Left renal cortex interstitium (tissue), 4 donors: ENCODE measurements around the gene EFNA3. TPM values are rescaled to one million over a fixed set of nuclear protein-coding genes. Genes with fewer than 3 reads are reported as not detected.
A peak's percentile ranks its signal among the peaks of the same experiment; 100 is the strongest.

ENCODE experiments used
- DNase-seq, 4 donors: peaks; one replicate each; pipeline ENCODE4 v3.0.0-alpha.2; 2013; ENCODE audit warnings: low read depth in 4 of 4, low spot score in 2 of 4, missing footprints in 1 of 4
- polyA plus RNA-seq, 4 donors: library from polyadenylated mRNA; unstranded; fragments of 120-200 nt; gene quantifications; one replicate each; pipeline ENCODE4 v1.2.1, GENCODE V29; 2013; ENCODE audit not compliant: insufficient read length in 4 of 4

The EFNA3 gene
- polyA plus RNA-seq, 4 donors: 4.9 to 9.4 (median 6.7) TPM

DNA sequence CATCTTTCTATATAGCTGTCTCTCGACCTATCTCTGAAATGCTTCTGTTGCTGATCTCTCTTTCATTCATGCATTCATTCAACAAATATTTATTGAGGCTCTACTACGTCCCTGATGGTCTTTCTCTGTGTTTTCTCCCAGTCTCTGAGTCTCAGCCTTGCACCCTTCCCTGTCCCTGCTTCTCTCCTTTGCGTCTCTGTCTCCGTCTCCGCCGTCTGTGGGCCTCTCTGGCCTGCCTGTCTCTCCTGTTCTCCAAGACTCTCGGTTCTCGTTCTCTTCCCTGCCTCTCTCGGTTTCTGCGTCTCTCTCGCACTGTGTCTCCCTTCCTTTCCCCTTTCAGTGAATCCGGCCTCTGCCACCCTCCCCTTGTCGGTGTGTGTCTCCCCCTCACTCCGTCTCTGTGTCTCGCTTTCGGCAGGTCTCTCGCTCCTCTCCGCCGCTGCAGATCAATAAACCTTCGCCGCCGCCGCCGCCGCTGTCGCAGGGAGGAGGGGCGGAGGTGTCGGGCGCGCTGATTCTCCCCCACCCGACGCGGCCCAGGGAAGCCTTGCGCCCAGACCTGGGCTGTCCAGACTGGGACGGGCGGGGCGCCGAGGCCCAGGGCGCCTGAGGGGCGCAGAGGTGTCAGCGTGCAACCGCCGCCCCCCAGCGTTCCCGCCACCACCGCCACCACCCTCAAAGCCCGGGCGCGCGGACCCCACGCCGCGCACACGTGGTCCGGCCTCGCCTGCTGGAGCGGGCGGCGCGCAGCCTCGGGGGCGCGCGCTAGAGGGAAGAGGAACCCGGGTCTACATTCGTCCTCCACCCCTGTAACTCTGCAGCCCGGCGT lies 3.0 kb downstream of the EFNA3 start:
- no peak for DNase-seq

DNA sequence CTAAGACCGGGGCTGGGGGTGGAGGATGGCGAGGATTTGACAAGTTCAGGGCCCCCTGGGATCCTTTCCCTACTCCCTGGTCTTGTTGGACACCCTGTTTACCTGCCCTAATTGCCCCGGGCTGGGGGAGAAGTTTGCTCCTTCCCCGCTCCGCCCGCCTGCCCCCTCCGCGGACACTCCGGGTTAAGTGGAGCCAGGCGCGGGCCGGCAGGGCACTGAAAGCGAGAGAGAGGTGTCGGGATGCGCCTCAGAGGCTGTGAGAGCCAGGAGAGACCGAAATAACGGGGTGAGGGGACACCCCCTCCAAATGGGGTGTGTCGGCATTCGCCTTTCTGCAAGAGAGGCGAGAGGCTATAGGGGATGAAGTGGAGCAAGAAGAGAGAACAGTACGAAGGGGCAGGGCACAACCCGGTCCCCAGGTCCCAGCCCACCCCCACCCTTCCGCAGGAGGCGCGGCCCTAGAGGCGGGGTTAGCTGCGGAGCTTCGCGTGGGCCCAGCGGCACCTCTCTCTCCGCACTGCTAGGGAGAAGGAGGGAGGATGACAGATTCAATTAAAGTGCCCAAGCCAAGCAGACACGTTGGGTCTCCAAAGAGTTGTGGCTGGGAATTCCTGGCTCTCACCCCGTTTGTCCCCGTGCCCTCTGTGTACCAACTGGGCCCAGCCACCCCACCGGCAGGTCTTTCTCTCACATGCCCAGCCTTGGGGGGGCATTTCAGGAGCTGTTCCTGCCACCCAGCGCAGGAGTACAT lies 3.8 kb downstream of the EFNA3 start:
- DNase-seq: no peak

DNA sequence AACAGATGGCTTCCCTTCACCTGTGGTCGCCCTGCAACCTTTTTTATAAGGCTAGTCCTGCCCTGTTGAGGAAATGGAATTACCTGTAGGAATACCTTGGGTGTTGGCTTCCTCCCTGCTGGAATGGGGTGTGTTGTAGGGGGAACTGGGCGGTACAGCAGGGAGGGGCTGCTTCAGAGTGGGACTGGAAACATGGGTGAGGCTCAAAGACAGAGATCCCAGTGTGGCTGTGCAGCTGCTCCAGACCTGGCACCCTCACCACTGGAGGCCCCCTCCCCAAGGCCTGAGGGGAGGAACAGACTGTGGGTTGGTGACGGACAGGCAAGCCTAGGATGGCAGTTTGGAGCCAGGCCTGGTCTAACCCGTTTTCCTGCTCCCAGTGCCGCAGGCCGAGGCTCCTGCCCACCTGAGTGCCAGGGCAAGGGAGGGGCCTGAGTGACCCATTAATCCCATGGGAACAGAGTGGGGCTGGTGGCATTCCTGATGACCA lies 4.5 kb downstream of the EFNA3 start:
- no peak for DNase-seq

DNA sequence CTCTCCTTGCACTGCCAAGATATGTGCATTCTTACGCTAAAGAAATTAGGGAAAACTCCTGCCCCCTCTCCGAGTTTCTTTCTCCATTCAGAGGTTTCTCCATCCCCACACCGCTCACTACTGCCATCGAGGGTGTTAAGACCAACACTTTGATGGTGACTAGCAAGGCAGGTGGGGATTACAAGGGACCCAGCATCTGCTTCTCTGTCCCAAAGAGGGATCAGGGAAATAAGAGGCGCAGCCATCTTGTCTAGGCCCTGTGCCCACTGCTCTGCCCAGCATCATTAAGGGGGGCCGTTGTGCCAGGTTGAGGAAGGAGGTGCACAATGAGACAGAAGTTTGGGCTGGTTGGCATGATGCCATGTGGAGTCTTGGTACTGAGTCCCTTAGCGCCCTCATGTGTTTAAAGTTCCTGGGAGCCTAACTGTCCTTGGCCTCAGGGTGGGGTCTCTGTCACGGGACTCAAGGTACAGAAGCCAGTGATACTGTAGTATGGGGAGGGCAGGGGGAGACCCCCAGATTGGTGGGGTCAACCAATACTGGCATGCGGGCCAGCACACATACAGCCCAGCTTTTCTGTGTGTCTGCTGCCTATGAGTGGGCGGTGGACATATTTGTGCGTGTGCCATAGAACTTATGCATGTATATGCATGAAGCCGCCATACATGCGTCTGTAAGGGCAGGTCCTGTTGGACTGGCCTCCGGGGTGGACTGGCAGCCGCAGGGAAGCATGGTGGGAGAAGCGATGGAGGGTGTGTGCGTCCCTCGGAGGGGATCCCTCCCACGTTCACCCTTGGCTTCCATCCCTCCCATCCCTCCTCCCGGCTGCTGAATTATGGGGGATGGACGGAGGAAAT lies 5.5 kb downstream of the EFNA3 start:
- no peak for DNase-seq

DNA sequence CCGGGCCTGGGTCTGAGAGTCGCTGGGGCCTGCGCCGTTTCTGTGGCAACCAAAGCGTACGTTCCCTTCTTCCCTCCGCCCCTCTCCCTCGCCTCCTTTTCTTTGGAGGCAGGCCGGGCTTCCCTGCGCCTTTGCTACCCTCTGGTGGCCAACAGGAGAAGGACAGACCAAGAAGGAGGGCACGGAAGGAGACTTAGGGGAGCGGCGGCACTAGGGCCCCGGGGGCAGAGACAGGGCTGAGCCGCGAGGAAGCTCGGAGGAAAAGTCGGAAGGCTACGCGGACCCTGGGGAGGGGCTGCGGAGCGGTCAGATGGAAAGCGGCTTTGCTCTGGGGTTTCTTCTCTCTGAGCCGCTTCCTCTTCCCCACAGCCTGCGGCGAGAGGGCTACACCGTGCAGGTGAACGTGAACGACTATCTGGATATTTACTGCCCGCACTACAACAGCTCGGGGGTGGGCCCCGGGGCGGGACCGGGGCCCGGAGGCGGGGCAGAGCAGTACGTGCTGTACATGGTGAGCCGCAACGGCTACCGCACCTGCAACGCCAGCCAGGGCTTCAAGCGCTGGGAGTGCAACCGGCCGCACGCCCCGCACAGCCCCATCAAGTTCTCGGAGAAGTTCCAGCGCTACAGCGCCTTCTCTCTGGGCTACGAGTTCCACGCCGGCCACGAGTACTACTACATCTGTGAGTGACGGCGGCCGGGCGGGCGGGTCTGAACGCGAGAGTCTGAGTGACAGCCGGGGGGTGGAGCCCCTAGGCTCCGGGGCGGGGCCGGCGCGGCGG lies 6.3 kb downstream of the EFNA3 start:
- DNase-seq: peak; percentile 92 to 99 (median 96)

DNA sequence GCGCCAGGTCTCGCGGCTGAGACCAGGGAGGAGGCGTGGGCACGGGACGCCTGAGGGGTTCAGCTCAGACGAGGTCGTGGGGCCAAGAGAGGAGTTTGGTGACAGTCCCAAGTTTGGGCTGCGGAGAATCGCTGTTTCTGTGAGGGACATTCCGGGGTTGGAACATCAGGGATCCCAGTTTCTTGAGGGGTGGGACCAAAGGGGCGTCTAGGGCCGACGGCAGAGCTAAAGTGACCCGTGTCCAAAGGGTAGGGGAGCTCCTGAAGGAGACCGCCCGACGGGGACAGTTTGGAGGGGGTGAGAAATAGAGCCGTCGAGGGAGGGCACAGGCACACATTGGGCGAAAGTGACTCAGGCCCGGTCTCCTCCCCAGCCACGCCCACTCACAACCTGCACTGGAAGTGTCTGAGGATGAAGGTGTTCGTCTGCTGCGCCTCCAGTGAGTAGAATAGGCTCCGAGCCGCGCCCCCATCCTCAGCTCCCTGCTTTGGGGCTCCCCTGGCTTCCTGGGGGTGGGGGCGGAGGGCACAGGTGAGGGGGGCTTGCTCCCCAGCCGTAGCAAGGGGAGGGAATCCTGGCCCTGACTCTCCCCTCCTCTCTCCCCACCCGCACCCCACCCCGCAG lies 7.0 kb downstream of the EFNA3 start:
- no peak for DNase-seq

DNA sequence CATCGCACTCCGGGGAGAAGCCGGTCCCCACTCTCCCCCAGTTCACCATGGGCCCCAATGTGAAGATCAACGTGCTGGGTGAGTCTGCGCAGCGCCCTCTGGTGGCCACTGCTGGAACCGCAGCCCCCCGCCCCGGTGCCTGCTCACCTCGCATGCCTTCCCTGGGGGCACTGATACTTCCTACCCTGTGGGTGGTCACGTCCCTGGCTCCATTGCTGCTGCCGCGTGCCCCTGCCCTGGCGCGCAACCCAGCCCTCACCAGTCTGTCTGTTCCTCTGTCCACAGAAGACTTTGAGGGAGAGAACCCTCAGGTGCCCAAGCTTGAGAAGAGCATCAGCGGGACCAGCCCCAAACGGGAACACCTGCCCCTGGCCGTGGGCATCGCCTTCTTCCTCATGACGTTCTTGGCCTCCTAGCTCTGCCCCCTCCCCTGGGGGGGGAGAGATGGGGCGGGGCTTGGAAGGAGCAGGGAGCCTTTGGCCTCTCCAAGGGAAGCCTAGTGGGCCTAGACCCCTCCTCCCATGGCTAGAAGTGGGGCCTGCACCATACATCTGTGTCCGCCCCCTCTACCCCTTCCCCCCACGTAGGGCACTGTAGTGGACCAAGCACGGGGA lies 7.6 kb downstream of the EFNA3 start:
- no peak for DNase-seq

DNA sequence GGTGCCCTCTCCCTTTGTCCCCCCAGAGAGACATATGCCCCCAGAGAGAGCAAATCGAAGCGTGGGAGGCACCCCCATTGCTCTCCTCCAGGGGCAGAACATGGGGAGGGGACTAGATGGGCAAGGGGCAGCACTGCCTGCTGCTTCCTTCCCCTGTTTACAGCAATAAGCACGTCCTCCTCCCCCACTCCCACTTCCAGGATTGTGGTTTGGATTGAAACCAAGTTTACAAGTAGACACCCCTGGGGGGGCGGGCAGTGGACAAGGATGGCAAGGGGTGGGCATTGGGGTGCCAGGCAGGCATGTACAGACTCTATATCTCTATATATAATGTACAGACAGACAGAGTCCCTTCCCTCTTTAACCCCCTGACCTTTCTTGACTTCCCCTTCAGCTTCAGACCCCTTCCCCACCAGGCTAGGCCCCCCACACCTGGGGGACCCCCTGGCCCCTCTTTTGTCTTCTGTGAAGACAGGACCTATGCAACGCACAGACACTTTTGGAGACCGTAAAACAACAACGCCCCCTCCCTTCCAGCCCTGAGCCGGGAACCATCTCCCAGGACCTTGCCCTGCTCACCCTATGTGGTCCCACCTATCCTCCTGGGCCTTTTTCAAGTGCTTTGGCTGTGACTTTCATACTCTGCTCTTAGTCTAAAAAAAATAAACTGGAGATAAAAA lies 8.4 kb downstream of the EFNA3 start:
- DNase-seq: no peak

DNA sequence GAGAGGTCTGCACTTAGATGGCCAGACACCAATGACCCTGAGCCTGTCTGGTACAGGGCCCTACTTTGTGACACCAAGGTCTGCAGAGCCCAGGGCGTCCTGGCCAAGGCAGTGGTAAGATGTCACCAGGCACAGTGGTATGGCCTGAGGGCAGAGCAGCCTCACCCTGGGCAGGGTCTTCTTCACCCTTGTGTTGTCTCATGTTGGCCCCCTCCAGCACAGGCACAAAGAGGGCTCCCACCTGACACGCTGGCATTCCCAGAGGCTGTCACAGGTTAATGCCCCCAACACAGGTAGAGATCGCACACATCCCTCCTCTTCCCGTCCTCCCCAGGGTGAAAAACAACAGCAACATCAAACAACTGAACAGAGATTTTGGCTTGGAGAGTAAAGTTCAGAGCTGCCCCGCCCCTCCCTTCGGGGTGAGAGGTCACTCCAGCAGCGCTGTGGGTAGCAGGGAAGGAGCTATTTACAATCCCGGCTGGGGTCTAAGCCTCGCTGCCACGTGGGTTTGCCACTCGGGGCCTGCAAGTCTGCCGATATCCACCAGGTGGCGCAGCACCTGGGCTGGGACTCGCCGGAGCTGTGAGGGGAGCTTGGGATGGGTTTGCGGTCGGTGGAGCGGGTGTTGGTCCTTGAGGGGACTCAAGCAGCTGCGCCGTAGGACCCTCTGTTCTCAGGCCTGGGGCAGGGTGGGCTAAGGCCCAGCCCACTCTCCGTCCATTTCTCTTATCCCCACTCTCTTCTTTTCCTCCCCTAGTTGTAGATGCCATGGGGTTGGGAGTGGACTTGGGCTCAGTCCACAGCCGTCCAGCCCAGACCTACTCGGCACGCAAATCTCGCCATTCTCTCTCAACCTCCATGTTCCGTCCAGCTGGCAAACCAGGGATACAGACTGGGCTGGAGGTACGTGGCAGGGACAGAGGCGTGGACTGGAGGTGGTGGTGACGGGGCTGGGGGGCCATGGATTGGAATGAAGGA lies 12.7 kb downstream of the EFNA3 start:
- no peak for DNase-seq

DNA sequence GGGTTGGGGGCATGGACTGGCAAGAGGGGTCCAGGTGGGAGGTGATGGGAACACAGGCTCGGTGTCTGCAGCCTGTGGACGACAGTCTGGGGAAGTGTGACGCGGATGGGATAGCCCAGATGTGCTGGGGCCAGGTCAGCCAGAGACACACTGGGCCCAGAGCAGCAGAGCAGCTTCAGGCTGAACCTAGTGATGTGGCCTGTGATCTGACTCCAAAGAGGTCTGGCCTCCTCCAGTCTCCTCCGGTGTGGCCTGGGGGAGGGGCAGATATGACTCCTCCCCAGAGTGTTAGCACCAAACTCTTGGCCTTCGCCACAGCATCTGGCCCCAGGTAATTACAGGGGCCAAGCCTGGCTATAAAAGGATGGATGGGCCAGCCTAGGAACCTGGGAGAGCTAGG lies 13.5 kb downstream of the EFNA3 start:
- no peak for DNase-seq

DNA sequence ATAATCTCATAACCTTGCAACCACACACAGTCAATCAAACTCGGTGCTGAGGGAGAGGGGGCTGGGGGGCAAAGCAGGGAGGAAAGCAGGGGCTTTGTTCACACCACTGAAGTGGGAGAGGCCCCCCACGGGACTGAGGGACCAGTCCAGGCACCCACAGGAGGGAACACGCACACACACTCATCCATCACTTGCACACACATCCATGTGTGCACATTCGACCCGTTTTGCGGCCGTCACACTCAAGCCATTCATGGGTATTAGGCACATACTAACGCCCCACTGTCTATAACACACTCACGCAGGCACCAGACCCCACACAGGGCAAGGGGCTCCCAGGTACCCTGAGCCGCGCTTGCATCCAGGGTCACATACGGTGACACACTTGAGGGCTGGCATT lies 14.0 kb downstream of the EFNA3 start:
- no peak for DNase-seq

DNA sequence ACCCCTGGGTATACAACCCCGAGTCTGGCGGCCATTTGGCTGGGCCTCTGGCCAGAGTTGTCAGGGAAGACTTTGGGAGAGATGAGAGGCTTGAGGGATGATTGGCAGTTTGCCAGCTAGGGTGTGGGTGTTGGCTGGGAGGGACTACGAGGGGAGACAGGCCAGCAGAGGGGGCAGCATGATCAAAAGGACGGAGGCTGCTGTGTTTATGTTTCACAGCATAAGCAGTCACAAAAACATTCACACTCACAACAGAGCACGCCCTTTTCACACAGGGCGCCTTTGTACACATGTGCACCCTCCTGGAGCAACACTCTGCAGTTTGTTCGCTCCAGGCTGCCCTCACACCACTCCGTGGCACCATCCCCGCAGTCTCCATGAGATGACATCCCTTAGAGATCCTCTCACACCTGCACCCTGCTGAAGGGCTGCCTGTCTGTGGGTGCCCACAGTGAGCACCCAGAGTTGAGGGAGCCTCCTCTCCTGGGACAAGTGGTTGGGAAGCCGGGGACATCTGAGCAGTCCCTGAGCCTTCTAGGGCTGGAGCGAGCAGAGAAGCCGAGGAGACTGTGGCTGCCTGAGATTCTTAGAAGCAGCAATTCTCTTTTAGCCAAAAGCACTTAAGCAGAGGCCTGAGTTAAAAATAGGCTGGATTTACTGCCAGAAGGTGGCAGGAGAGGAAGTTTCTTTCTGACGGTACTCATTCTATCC lies 15.4 kb downstream of the EFNA3 start:
- no peak for DNase-seq

DNA sequence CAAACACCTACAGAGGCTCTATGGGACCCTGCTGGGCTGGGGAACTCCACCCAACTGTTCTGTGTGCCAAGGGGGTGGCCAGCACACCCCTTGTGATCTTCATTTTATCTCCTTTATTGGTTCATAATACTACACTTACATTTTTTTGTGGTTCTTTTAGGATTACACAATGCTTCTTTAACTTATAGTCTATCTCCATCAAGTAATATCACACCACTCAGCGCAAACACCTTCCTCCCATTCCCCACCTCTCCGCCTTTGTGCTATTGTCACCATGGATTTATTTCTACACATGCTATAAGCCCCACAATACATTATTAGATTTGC lies 15.9 kb downstream of the EFNA3 start:
- no peak for DNase-seq

DNA sequence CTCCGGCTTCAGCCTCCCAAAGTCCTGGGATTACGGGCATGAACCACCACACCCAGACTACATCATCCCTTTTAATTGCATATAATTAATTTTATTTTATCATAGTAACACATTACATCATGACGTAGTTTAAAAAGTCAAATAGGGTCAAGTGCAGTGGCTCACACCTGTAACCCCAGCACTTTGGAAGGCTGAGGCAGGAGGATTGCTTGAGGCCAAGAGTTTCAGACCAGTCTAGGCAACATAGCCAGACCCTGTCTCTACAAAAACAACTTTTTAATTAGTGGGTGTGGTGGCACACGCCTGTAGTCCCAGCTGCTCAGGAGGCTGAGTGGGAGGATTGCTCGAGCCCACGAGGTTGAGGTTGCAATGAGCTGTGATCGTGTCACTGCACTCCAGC lies 20.7 kb downstream of the EFNA3 start:
- no peak for DNase-seq

DNA sequence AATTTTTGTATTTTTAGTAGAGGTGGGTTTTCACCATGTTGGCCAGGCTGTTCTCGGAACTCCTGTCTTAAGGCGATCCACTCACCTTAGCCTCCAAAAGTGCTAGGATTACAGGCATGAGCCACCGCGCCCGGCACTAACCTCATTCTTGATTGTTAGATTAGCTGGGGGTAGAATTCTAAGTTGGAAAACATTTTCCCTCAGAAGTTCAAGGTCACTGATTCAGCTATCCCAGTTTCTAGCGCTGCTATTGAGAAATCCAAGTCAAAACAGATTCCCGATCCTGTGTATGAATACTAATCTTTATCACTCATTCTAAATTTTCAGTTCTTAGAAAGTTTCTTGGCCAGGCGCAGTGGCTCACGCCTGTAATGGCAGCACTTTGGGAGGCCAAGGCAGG lies 24.7 kb downstream of the EFNA3 start:
- no peak for DNase-seq

DNA sequence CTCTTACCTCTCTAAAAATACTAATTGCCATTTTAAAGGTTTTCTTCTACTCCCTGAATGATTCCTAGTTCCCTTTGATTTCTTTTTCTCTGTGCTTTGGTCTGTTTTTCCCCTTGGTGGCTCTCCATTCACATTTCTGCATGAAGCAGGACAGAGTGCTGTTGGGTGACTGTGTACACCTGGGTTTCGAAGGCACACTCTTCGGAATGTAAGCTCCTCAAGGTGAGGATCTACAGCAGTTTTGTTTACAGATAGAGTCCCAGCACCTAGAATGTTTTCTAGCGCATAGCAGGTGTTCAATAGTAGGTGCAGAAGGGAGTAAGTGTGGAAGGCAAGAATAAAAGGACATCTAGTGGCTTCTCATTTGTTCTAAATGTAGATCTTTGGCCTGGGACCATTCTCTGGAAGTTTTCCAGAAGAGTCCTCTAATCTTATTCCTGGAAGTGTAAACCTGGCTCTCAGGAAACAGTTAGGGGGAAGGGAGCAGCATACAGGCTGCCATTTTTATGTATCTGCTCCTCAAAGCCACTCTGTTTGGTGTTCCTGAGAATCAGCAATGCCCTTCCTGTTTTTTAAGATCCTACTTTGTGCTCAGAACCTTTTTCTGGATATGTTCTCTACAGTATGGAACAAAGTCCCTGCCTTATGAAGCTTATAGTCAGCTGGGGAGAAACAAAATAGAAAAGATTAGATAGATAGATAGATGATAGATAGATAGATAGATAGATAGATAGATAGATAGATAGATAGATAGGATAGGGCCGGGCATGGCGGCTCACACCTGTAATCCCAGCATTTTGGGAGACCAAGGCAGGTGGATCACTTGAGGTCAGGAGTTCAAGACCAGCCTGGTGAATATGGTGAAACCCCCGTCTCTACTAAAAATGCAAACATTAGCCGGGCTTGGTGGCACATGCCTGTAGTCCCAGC lies 26.2 kb downstream of the EFNA3 start:
- DNase-seq: no peak
